HepG2 (cell line): ENCODE data around the gene HSP90AB1. TPM values are rescaled to one million over a fixed set of nuclear protein-coding genes. Genes with fewer than 3 reads are reported as not detected.
A peak's percentile ranks its signal among the peaks of the same experiment; 100 is the strongest.

Source experiments
- AHR ChIP-seq: IDR thresholded peaks from 2 replicates; pipeline ENCODE4 v1.6.1; 2018; ENCODE audit warnings: missing genetic modification reagents, missing compliant biosample characterization
- CEBPB ChIP-seq: IDR thresholded peaks from 2 replicates; pipeline ENCODE4 v1.6.1; 2011; ENCODE audit warnings: low read depth, low read length, improper control_type of control experiment, borderline replicate concordance
- IKZF4 ChIP-seq: sonication (generic); formaldehyde crosslinking; IDR thresholded peaks from 2 replicates; pipeline ENCODE4 v1.5.1; 2020; ENCODE audit warnings: borderline replicate concordance, mild to moderate bottlenecking, low read depth, missing genetic modification reagents; ENCODE audit errors: not compliant biosample characterization
- KLF6 ChIP-seq: IDR thresholded peaks from 2 replicates; pipeline ENCODE4 v1.8.0; 2016; ENCODE audit warnings: missing biosample characterization, missing genetic modification reagents
- RFXAP ChIP-seq: sonication (generic); formaldehyde crosslinking; IDR thresholded peaks from 2 replicates; pipeline ENCODE4 v1.4.0; 2020; ENCODE audit warnings: missing genetic modification reagents, borderline replicate concordance
- SNAI1 ChIP-seq: sonication (generic); formaldehyde crosslinking; IDR thresholded peaks from 2 replicates; pipeline ENCODE4 v1.5.0; 2020; ENCODE audit warnings: mild to moderate bottlenecking, missing genetic modification reagents, borderline replicate concordance
- SRSF9 ChIP-seq: fragments of 200-400 bp; formaldehyde crosslinking; IDR thresholded peaks from 2 replicates; pipeline ENCODE4 v1.6.1; 2018; ENCODE audit warnings: borderline replicate concordance, mild to moderate bottlenecking, low read depth, low read length; ENCODE audit not compliant: insufficient read depth, poor library complexity, severe bottlenecking
- ZBTB1 ChIP-seq: sonication (generic); formaldehyde crosslinking; IDR thresholded peaks from 2 replicates; pipeline ENCODE4 v1.4.0; 2020; ENCODE audit warnings: missing genetic modification reagents, borderline replicate concordance
- ZBTB7A ChIP-seq: sonication (generic); formaldehyde crosslinking; IDR thresholded peaks from 2 replicates; pipeline ENCODE4 v1.8.0; 2022; ENCODE audit warnings: mild to moderate bottlenecking, missing genetic modification reagents
- ZNF253 ChIP-seq: sonication (generic); formaldehyde crosslinking; IDR thresholded peaks from 2 replicates; pipeline ENCODE4 v1.8.0; 2022; ENCODE audit warnings: mild to moderate bottlenecking, missing genetic modification reagents, borderline replicate concordance
- ZNF33A ChIP-seq: sonication (generic); formaldehyde crosslinking; IDR thresholded peaks from 2 replicates; pipeline ENCODE4 v1.5.1; 2020; ENCODE audit warnings: missing genetic modification reagents, mild to moderate bottlenecking, moderate library complexity, borderline replicate concordance
- ZNF446 ChIP-seq: sonication (generic); formaldehyde crosslinking; IDR thresholded peaks from 2 replicates; pipeline ENCODE4 v1.5.0; 2020; ENCODE audit warnings: mild to moderate bottlenecking, missing genetic modification reagents
- ZNF546 ChIP-seq: sonication (generic); formaldehyde crosslinking; conservative IDR thresholded peaks from 2 replicates; pipeline ENCODE4 v1.8.1; 2023; ENCODE audit warnings: mild to moderate bottlenecking, missing genetic modification reagents
- ZNF556 ChIP-seq: sonication (generic); formaldehyde crosslinking; IDR thresholded peaks from 2 replicates; pipeline ENCODE4 v1.4.0; 2020; ENCODE audit warnings: mild to moderate bottlenecking, missing genetic modification reagents, borderline replicate concordance
- ZNF724P ChIP-seq: sonication (generic); formaldehyde crosslinking; IDR thresholded peaks from 2 replicates; pipeline ENCODE4 v1.8.0; 2022; ENCODE audit warnings: missing genetic modification reagents, borderline replicate concordance
- ZNF784 ChIP-seq: sonication (generic); formaldehyde crosslinking; IDR thresholded peaks from 2 replicates; pipeline ENCODE4 v1.5.1; 2020; ENCODE audit warnings: missing genetic modification reagents, mild to moderate bottlenecking, borderline replicate concordance
- polyA plus RNA-seq, 8 experiments: library from polyadenylated mRNA; depleted of rRNA in 3 of 8; stranded (reverse) in 7 of 8; unstranded in 1 of 8; fragments of >200 nt; fragmentation: Illumina TruSeq in 4 of 8; extraction: Trizol in 4 of 8; gene quantifications; 2 replicates each; pipeline versions ENCODE4 v1.2.1 to v1.2.3, GENCODE V29; 2011 to 2016; ENCODE audit warnings: low read depth in 4 of 8, missing spikeins in 1 of 8, mixed read lengths in 1 of 8; ENCODE audit not compliant: insufficient read depth in 1 of 8
- total RNA-seq, 5 experiments: library from RNA; depleted of rRNA; stranded (reverse); fragments of >200 nt; fragmentation: Illumina TruSeq; extraction: Trizol; gene quantifications; 2 replicates each; pipeline ENCODE4 v1.2.3, GENCODE V29; 2016; ENCODE audit warnings: low read depth in 1 of 5
- TF ChIP-seq, protein P1 (sequence below): sonication (generic); formaldehyde crosslinking; IDR thresholded peaks from 2 replicates; pipeline ENCODE4 v1.9.0; 2021; ENCODE audit warnings: missing genetic modification reagents, borderline replicate concordance
- TF ChIP-seq, protein P2 (sequence below): sonication (generic); formaldehyde crosslinking; IDR thresholded peaks from 2 replicates; pipeline ENCODE4 v1.4.0; 2020; ENCODE audit warnings: missing genetic modification reagents
- TF ChIP-seq, protein P3 (sequence below): sonication (generic); formaldehyde crosslinking; IDR thresholded peaks from 2 replicates; pipeline ENCODE4 v1.8.1; 2023; ENCODE audit warnings: mild to moderate bottlenecking, missing genetic modification reagents

The HSP90AB1 gene
- total and polyA plus RNA-seq, 2 of the 13 experiments (the other 11 are each of a cell fraction or from before 2014, with no cell fraction given): 1,325 to 1,472 TPM

- TF ChIP-seq, protein P1, sequence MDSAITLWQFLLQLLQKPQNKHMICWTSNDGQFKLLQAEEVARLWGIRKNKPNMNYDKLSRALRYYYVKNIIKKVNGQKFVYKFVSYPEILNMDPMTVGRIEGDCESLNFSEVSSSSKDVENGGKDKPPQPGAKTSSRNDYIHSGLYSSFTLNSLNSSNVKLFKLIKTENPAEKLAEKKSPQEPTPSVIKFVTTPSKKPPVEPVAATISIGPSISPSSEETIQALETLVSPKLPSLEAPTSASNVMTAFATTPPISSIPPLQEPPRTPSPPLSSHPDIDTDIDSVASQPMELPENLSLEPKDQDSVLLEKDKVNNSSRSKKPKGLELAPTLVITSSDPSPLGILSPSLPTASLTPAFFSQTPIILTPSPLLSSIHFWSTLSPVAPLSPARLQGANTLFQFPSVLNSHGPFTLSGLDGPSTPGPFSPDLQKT (CRISPR knock-in tag): no peak
- TF ChIP-seq ZNF446 (CRISPR knock-in tag) (peak; percentile 89), ZNF724P (CRISPR knock-in tag) (no peak), ZNF253 (CRISPR knock-in tag) (no peak), ZBTB1 (0 out of 2 replicates have a peak, but pooled peaks have one; percentile 58), AHR (CRISPR knock-in tag) (peak; percentile 67), ZNF784 (no peak), ZBTB7A (CRISPR knock-in tag) (peak; percentile 60; the same call in 1 of the 2 replicates), ZNF546 (CRISPR knock-in tag) (no peak), SNAI1 (CRISPR knock-in tag) (0 out of 2 replicates have a peak, but pooled peaks have one; percentile 44), SRSF9 (no peak), ZNF33A (CRISPR knock-in tag) (no peak), RFXAP (CRISPR knock-in tag) (peak; percentile 82; the same call in 1 of the 2 replicates), ZNF556 (0 out of 2 replicates have a peak, but pooled peaks have one; percentile 73), IKZF4 (CRISPR knock-in tag) (peak; percentile 89), CEBPB (no peak), KLF6 (peak; percentile 74)
- TF ChIP-seq, protein P2, sequence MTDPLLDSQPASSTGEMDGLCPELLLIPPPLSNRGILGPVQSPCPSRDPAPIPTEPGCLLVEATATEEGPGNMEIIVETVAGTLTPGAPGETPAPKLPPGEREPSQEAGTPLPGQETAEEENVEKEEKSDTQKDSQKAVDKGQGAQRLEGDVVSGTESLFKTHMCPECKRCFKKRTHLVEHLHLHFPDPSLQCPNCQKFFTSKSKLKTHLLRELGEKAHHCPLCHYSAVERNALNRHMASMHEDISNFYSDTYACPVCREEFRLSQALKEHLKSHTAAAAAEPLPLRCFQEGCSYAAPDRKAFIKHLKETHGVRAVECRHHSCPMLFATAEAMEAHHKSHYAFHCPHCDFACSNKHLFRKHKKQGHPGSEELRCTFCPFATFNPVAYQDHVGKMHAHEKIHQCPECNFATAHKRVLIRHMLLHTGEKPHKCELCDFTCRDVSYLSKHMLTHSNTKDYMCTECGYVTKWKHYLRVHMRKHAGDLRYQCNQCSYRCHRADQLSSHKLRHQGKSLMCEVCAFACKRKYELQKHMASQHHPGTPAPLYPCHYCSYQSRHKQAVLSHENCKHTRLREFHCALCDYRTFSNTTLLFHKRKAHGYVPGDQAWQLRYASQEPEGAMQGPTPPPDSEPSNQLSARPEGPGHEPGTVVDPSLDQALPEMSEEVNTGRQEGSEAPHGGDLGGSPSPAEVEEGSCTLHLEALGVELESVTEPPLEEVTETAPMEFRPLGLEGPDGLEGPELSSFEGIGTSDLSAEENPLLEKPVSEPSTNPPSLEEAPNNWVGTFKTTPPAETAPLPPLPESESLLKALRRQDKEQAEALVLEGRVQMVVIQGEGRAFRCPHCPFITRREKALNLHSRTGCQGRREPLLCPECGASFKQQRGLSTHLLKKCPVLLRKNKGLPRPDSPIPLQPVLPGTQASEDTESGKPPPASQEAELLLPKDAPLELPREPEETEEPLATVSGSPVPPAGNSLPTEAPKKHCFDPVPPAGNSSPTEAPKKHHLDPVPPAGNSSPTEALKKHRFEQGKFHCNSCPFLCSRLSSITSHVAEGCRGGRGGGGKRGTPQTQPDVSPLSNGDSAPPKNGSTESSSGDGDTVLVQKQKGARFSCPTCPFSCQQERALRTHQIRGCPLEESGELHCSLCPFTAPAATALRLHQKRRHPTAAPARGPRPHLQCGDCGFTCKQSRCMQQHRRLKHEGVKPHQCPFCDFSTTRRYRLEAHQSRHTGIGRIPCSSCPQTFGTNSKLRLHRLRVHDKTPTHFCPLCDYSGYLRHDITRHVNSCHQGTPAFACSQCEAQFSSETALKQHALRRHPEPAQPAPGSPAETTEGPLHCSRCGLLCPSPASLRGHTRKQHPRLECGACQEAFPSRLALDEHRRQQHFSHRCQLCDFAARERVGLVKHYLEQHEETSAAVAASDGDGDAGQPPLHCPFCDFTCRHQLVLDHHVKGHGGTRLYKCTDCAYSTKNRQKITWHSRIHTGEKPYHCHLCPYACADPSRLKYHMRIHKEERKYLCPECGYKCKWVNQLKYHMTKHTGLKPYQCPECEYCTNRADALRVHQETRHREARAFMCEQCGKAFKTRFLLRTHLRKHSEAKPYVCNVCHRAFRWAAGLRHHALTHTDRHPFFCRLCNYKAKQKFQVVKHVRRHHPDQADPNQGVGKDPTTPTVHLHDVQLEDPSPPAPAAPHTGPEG (CRISPR knock-in tag): peak; percentile 76
- TF ChIP-seq, protein P3, sequence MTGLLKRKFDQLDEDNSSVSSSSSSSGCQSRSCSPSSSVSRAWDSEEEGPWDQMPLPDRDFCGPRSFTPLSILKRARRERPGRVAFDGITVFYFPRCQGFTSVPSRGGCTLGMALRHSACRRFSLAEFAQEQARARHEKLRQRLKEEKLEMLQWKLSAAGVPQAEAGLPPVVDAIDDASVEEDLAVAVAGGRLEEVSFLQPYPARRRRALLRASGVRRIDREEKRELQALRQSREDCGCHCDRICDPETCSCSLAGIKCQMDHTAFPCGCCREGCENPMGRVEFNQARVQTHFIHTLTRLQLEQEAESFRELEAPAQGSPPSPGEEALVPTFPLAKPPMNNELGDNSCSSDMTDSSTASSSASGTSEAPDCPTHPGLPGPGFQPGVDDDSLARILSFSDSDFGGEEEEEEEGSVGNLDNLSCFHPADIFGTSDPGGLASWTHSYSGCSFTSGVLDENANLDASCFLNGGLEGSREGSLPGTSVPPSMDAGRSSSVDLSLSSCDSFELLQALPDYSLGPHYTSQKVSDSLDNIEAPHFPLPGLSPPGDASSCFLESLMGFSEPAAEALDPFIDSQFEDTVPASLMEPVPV (CRISPR knock-in tag): no peak
These were observed at the start of gene HSP90AB1 (continued) for GRCh38 chr6:44246663-44247337.
